ENCODE data around the gene EN2. TPM values are rescaled to one million over a fixed set of nuclear protein-coding genes. Genes with fewer than 3 reads are reported as not detected.

EN2 gene
- total and polyA plus RNA-seq, 10 of the 15 experiments (the other 5 are each of a cell fraction or from before 2014, with no cell fraction given) = not detected

- TF ChIP-seq CUX1 (IDR thresholded peaks at IDR 0.05; ENCODE audit: insufficient replicate concordance, low read depth, low read length) = no peak
- TF ChIP-seq CREB1 (IDR thresholded peaks at IDR 0.05; ENCODE audit: low read depth) = no peak
- no peak for TF ChIP-seq RELB (IDR thresholded peaks at IDR 0.05; ENCODE audit: low read depth)
- TF ChIP-seq YY1 (IDR thresholded peaks at IDR 0.05; ENCODE audit: low read depth, low read length) = no peak
- no peak for TF ChIP-seq ZNF274 (IDR thresholded peaks at IDR 0.05; ENCODE audit: insufficient read depth, insufficient read length)
- no peak for TF ChIP-seq HDAC6 (IDR thresholded peaks at IDR 0.05; ENCODE audit: unreplicated experiment)
- TF ChIP-seq PAX8 (IDR thresholded peaks at IDR 0.05) = no peak
Measured at GRCh38 chr7:155466814-155467733, 9.1 kb downstream of the EN2 start (continued).
